ENCODE results near the gene DAB2. TPM values are rescaled to one million over a fixed set of nuclear protein-coding genes. Genes with fewer than 3 reads are reported as not detected.

The DAB2 gene
- total RNA-seq, 1 experiment from 2014 or later, result 2.3 TPM

GRCh38 chr5:39420482-39421145, 4.2 kb downstream of the DAB2 start:
- Histone ChIP-seq H4K91ac (ENCODE audit: insufficient read length, low read depth, low read length) (no peak overlapping the region), H2BK15ac (ENCODE audit: low read depth, low read length) (no peak overlapping the region), H3K27ac (ENCODE audit: insufficient read length, low read depth, low read length) (no peak overlapping the region), H2AK5ac (ENCODE audit: insufficient read length, low read length) (no peak overlapping the region), H4K20me1 (ENCODE audit: control insufficient read depth, insufficient read depth, insufficient read length) (no peaks in the 10 kb centered on the region), H3K4ac (ENCODE audit: low read depth, low read length) (no peak overlapping the region), H3K79me1 (ENCODE audit: insufficient read depth, low read depth, low read length, poor library complexity, severe bottlenecking) (no peaks in the 10 kb centered on the region), H3K9me3 (ENCODE audit: control insufficient read depth, low read depth, low read length) (no peaks in the 10 kb centered on the region), H3T11ph (ENCODE audit: low read length) (no peak overlapping the region), H4K5ac (ENCODE audit: insufficient read length, low read depth, low read length) (no peak overlapping the region), H2AFZ (ENCODE audit: low read length) (no peak overlapping the region), H3K4me2 (ENCODE audit: insufficient read depth, insufficient read length, low read length) (no peak overlapping the region), H2BK120ac (ENCODE audit: low read depth, low read length, poor library complexity, severe bottlenecking) (no peak overlapping the region), H3K79me2 (ENCODE audit: insufficient read depth, low read length) (no peaks in the 10 kb centered on the region), H2BK5ac (ENCODE audit: insufficient read length, low read length) (no peak overlapping the region), H3K23me2 (ENCODE audit: insufficient read length, low read depth, low read length, poor library complexity, severe bottlenecking) (peaks cover 14% of the 10 kb centered on the region), H3K18ac (ENCODE audit: insufficient read length, low read depth, low read length) (no peak overlapping the region), H2BK20ac (ENCODE audit: low read depth, low read length, poor library complexity, severe bottlenecking) (no peak overlapping the region), H3K27me3 (ENCODE audit: insufficient read depth, low read length) (no peaks in the 10 kb centered on the region), H2BK12ac (ENCODE audit: insufficient read length, low read depth, low read length) (no peak overlapping the region), H3K23ac (ENCODE audit: insufficient read length, low read depth, low read length) (no peak overlapping the region), H3K56ac (ENCODE audit: insufficient read length, low read depth, low read length) (no peak overlapping the region), H3K14ac (ENCODE audit: insufficient read depth, low read length) (no peak overlapping the region), H3K4me1 (ENCODE audit: insufficient read depth, low read length) (peaks cover 3% of the 10 kb centered on the region; the same call in 1 of the 2 replicates), H4K8ac (replicated peaks; ENCODE audit: insufficient read length, low read depth, low read length) (no peak overlapping the region), H3K9ac (ENCODE audit: extremely low read depth, insufficient read length, low read length) (no peak overlapping the region)
- peaks cover 29 to 34% of the 10 kb centered on the region in 2 experiments for H3K4me1 Mint-ChIP-seq
- no peak for TF ChIP-seq CTCF (conservative IDR thresholded peaks at IDR 0.05)
- no peaks in the 10 kb centered on the region for H3K9me3 Mint-ChIP-seq
- DNase-seq, result no peak
- H3K27me3 Mint-ChIP-seq (ENCODE audit: low read depth), result peaks cover 17% of the 10 kb centered on the region
- H3K4me3 Mint-ChIP-seq, result no peak overlapping the region
- no CpG with 5 or more reads among the region's 6 CpGs for WGBS (ENCODE audit: extremely low coverage, insufficient read length, low lambda C conversion rate)
- no peak overlapping the region for H3K27ac Mint-ChIP-seq
- no peaks in the 10 kb centered on the region for H3K36me3 Mint-ChIP-seq (ENCODE audit: insufficient read depth in 1 of 3, low read depth in 3 of 3)

Data from H9 (cell line).